ELR (cell line): ENCODE data around the gene TMEM231.
"Not testable (repeated sequence)": the region's sequence is repeated elsewhere in the genome, so short reads cannot be mapped to it uniquely, and the experiment has no call there.

ENCODE experiments used
- DNase-seq: peaks from one replicate; pipeline ENCODE4 v3.0.0-alpha.2; 2015; ENCODE audit warnings: low read depth

TMEM231 gene

GRCh38 chr16:75555707-75556430 lies at the start of gene TMEM231:
Gene TMEM231, minus strand, starts transcription at chr16:75556252. Its CDS starts 43 bp downstream, at chr16:75556209.
- peak; percentile 95 for DNase-seq

- DNase-seq = no peak
Observed at GRCh38 chr16:75603241-75603640, 47.2 kb upstream of the TMEM231 start.

DNA sequence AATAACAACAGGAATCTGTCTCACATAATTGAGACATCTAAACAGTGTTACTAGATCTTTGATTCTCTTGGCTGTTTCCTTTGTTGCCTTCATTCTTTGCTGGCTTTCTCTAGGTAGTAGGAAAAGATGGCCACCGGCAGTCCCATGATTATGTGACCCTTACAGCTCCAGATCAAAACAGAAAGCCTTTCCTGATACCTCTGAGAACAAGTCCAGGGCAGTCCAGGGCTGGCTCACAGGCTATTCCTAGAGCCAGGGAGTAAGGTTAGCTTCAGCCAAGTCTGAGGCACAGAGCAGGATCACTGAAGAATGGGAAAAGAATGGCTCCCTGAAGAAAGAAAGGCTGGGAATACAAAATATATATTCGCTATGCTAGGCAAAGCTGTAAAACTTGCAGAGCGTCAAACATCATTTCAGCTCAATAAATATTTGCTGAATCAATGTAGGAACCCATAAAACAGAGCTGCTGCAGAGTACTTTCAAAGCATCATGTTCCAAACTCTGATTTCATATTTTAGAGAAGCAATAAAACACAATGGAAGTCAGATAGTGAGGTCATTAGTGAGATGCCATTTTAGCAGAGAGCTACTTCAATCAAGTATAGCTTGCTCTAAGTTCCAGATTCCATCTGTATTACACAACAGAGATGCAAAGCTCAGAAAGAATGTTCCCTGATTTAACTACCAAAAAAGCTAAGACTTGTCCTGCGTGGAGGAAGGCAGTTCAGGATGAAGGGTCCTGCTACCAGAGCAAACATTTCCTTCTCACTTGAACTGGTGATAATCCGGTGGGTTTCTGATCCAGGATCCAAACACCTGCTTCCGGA lies 43.6 kb upstream of the TMEM231 start:
- no peak for DNase-seq

DNA sequence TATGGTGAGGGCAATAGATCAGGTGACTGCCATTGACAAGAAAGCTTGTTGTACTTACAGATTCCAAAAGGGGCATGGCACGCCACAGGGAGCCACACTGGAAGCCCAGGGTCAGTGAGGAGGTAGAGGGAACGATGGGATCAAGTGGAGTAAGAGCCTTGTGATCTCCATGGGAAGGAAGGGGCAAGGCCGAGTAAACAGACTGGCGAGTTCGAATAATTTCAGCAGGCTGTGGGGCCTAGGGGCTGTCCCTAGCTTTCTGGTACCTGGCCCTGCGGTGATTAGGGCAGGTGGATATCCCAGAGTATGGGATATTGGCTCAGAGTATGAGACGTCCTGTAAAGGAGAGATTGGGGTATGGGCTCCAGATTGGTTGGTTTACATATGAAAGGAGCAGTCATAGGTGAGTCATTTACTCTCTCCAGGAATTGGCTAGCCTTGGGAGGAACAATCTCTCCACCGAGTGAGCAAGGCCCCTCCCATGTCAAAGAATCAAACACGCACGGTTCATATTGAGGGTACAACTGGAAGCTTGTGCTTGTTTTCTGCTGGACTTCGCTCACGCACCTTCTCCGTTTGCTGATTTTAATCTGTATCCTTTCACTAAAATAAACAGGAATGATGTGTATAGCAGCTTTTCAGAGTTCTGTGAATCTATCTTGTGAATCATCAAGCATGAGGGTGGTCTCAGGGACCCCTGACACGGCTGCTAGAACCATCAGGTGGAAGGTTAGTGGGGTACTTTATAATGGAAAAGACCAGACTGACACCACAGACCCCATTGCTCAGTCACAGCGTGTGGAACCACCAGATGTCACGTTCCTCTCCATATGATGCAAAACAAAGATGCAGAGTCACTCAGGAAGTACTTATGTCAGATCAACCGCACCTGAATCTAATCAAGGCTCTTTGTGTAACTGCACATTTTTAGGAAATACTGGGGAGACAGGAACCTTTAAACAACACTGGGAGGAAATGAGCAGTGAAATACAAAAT lies 38.1 kb upstream of the TMEM231 start:
- peak; percentile 93 for DNase-seq

DNA sequence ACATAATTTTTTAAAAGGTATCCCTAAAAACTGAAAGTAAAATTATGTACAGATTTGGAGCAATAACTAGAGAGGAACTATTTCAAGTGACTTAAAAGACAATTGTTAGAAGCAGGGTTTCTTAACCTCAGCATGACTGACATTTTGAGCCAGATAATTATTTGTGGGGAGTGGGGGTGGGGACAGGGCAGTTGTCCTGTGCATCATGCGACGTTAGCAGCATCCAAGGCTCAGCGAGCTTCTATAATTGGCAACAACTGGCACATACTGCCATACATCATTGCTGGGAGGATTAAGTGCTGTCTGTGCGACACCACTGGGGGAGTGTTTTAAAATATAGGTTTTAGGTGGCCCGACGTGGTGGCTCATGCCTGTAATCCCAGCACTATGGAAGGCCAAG lies 37.3 kb upstream of the TMEM231 start:
- no peak for DNase-seq

DNA sequence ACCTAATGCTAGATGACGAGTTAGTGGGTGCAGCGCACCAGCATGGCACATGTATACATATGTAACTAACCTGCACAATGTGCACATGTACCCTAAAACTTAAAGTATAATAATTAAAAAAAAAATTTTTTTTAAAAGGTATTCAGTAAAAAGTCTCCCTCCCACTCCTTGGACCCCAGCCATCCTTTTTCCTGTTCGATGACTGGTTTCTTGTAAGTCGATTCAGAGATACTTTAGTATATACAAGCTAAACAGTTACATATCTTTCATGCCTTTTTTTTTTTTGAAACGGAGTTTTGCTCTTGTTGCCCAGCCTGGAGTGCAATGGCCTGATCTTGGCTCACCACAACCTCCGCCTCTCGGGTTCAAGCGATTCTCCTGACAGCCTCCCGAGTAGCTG lies 35.9 kb upstream of the TMEM231 start:
- not testable (repeated sequence) for DNase-seq

GRCh38 chr16:75590920-75591843 lies 35.1 kb upstream of the TMEM231 start:
- DNase-seq = no peak

DNA sequence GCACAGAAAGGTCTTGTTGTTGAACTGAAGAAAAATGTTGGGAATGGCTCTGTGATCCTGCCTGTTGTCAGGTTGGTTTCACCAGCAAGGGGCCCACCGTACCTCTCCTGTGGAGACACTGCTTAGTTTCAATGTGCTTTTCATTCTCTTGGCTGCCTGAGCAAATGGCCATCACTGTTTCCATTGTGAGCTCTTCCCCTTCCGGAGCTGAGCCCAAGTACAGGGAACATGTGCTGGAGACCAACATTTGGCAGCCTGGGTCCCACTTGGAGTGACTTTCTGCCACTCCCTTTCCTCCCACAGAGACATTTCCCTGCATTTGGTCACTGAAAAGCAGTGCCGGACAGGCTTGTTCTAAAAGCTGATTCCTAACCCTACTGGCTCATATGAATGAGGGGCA lies 33.3 kb upstream of the TMEM231 start:
- no peak for DNase-seq

GRCh38 chr16:75588716-75589115 lies 32.7 kb upstream of the TMEM231 start:
- no peak for DNase-seq

GRCh38 chr16:75584108-75584507 lies 28.1 kb upstream of the TMEM231 start:
- no peak for DNase-seq

DNA sequence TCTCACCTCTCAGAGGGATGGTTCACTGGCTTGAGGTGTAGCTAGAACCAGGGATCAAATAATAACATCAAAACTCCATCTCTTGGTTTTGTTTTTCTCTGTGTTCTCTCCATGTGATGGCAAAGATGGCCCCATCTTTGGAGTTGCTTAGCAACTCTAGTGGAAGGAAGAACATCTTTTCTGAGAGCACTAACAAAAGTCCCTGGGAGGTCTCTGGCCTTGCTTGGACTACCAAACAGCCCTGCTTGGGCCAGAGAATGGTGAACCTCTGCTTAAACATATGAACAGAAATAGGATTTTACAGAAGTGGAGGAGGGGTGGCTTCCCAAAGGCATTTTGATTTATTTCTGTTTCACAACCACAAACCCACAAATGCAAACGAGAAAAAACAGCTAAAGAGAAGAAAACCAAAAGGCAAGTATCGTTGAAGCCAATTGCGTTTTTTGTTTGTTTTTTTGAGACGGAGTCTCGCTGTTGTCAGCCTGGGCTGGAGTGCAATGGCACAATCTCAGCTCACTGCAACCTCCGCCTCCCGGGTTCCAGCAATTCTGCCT lies 23.3 kb upstream of the TMEM231 start:
- no peak for DNase-seq

GRCh38 chr16:75578725-75579124 lies 22.7 kb upstream of the TMEM231 start:
- DNase-seq = no peak

- DNase-seq = no peak
Observed at GRCh38 chr16:75578212-75578611, 22.2 kb upstream of the TMEM231 start.

GRCh38 chr16:75576384-75576811 lies 20.3 kb upstream of the TMEM231 start:
- no peak for DNase-seq

DNA sequence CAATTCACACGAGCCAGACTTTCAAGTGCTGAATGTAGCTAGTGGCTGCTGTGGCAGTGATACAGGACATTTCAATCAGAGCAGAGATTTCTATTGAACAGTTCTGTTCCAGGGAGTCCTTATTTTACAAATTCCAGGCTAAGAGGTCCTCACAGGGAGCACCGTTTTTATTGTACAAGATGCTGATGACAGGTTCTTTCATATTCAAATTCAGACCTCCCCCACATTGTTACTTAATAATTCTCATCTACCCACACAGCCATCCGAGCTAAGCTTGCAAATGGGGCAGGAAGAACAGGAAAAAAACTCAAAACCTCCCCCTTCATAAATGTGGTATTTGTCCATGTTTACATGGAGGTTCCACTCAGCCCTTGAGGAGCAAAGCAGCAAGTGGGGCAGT lies 19.9 kb upstream of the TMEM231 start:
- DNase-seq = no peak

DNA sequence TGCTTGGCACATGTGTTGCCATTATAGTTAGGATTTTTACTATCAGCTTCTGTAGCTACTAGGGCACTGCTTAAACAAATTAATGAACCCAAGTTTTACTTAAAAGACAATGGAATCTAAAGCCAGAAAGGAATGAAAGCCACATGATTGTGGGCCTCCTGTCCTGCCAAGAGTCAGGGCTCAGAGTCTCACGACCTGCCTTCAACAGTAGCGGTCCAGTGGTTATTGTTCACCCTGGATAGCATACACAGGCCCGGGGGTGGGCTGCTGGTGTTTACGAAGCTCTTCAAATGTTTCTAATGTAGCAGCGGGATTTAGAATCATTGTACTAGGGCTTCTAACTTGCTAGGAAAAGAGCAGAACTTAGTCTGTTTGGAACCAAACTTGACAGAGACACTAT lies 17.9 kb upstream of the TMEM231 start:
- DNase-seq = no peak

DNA sequence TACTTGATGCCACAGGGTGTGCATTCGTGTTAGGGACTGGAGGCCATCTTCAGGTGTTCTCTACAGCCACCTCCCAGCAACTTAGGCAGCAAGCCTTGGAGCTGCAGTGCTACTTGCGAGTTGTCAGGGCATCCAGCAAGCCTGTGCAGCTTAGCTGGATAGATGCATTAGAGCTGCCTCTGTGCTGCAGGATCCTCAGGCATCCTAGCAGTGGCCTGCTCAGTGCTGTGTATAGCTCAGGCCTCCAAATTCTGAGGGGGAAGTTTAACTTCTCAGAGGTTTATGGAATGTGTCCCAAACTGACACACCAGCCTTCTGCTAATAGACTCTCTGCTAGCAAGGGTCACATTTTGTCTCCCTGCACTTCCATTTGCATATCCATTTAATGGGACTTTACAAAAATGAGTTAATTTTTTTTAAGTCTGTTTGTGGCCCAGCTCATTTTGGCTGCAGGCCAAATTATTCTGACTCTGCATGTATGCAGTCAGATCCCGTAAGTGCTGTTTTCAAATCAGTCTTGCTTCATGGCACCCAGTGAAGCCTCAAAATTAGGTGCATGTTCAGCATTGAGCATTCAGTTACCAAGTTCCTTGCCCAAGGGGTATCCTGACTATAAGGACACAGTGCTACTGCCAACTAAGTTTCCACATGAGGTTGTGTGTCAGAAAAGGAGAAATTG lies 17.0 kb upstream of the TMEM231 start:
- no peak for DNase-seq

DNA sequence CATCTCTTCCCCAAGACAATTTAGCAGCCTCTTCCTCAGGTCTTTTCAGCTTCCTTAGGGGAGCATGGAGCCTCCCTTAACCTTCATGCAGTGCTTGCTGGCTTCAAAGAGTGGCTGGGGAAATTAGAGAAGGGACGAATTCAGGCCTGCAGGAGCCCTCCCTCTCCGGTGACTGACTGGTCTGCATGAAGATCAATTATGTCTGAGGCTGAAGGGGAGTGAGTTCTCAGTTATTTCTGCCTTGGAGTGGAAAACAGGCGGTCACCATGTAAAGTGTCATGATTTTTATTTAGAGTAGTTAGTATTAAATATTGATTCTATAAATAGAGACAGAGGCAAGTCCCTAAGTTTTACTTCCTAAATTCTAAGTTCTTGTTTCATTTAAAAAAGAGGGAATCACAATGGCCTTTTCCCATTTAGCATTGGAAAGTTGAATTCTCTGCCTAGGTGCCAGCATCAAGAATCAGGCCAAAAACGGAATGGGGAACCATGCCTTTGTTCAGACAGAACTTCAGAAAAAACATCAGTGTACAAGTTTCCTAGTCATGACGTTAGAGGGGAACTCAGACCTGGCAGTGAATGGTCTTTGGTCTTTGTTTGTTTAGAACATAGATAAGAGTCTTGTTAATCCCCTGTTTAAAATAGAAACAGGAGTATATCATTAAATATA lies 14.5 kb upstream of the TMEM231 start:
- DNase-seq = no peak

GRCh38 chr16:75567911-75568310 lies 11.9 kb upstream of the TMEM231 start:
- DNase-seq = no peak
